Ishikawa (cell line): ENCODE results near the gene BOLL.

Source experiments
- CEBPB ChIP-seq: IDR thresholded peaks from 2 replicates; pipeline ENCODE4 v1.6.1; 2012
- EGR1 ChIP-seq: IDR thresholded peaks from 2 replicates; pipeline ENCODE4 v1.6.1; 2012
- EP300 ChIP-seq: IDR thresholded peaks from 2 replicates; pipeline ENCODE4 v1.6.1; 2012; ENCODE audit warnings: borderline replicate concordance
- TAF1 ChIP-seq: IDR thresholded peaks from 2 replicates; pipeline ENCODE4 v1.6.1; 2012; ENCODE audit warnings: low read depth, mild to moderate bottlenecking
- TEAD4 ChIP-seq: IDR thresholded peaks from 2 replicates; pipeline ENCODE4 v1.6.1; 2012
- TF ChIP-seq, protein P1 (sequence below): IDR thresholded peaks from 2 replicates; pipeline ENCODE4 v1.6.1; 2012

DNA sequence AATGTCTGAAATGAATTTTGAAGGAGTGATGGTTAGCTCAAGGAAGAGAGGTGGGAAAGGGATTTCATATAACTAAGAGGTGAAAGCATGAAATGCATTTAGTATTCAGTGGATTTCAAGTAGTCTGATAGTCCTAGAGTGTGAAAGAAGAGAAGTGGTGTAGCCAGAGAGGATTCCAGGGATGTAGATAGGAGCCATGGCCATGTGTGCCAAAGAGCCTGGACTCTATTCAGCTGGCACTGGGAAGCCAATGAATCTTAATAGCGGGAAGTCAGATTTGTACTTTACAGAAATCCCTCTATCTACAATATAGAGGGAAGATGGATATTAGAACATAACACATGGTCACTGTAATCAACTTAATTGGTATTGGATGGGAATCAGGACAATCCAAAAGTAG is 8.3 kb upstream of the BOLL start:
- TF ChIP-seq CEBPB (no peak), EP300 (no peak), TAF1 (no peak), EGR1 (no peak), TEAD4 (no peak)
- TF ChIP-seq, protein P1, sequence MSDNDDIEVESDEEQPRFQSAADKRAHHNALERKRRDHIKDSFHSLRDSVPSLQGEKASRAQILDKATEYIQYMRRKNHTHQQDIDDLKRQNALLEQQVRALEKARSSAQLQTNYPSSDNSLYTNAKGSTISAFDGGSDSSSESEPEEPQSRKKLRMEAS, result no peak
